Measurements from ENCODE around the gene RALGPS1. TPM values are rescaled to one million over a fixed set of nuclear protein-coding genes. Genes with fewer than 3 reads are reported as not detected.

The RALGPS1 gene
- total RNA-seq, 2 experiments from 2014 or later: 1.9 to 2.2 TPM

DNA sequence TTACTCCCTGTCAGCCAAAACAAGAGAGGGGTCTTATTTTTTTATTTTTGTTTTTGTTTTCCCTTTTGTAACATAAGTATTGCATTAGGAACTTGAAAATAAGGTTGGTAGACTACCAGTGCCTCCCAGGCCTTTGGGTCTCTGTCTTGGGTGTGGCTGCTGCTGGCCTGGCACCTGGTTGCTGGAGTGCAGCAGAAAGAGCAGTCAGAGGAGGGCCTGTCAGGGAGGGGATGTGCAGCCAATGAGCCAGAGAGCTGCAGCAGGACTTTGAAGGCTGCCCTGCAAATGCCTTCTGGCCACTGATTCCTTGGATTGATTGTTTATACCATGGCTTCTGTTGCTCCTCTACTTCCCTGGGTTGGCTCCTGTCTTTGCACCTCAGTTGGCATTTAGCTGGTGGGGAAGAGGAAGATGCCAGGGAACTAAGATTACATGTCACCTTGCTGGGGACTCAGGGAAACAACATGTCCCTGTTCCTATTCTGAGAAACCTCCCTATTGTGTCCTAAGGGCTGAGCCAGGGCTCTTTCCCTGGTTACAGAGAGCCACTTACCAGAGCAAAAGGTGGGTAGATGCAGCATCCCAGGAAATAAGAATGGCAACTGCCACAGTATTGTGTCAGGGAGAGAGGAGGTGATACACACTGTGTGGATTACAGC is 141.3 kb downstream of the RALGPS1 start:
- ATAC-seq (no peak), DNase-seq (no peak)
- H3K27me3 Mint-ChIP-seq: no peaks in the 10 kb centered on the region
- no peak overlapping the region for H3K4me3 Mint-ChIP-seq
- no peaks in the 10 kb centered on the region for H3K9me3 Mint-ChIP-seq
- POLR2A ChIA-PET: interaction anchor here (0.6 kb wide), 1 partner anchor 16 kb away, joined by 3 read pairs; no protein-coding TSS in a partner anchor
- H3K36me3 Mint-ChIP-seq (ENCODE audit: low read depth): peaks cover 3% of the 10 kb centered on the region
- CTCF ChIA-PET: no interaction called here
- peaks cover 2% of the 10 kb centered on the region for H3K4me1 Mint-ChIP-seq (ENCODE audit: low read depth)
- no peak overlapping the region for H3K27ac Mint-ChIP-seq
- TF ChIP-seq, protein P1, sequence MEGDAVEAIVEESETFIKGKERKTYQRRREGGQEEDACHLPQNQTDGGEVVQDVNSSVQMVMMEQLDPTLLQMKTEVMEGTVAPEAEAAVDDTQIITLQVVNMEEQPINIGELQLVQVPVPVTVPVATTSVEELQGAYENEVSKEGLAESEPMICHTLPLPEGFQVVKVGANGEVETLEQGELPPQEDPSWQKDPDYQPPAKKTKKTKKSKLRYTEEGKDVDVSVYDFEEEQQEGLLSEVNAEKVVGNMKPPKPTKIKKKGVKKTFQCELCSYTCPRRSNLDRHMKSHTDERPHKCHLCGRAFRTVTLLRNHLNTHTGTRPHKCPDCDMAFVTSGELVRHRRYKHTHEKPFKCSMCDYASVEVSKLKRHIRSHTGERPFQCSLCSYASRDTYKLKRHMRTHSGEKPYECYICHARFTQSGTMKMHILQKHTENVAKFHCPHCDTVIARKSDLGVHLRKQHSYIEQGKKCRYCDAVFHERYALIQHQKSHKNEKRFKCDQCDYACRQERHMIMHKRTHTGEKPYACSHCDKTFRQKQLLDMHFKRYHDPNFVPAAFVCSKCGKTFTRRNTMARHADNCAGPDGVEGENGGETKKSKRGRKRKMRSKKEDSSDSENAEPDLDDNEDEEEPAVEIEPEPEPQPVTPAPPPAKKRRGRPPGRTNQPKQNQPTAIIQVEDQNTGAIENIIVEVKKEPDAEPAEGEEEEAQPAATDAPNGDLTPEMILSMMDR (IDR thresholded peaks at IDR 0.05): no peak
- intact Hi-C loops (cut with micrococcal nuclease): no loop called here

- H3K4me3 Mint-ChIP-seq: no peak overlapping the region
- H3K27ac Mint-ChIP-seq: no peak overlapping the region
- no peak for ATAC-seq
- TF ChIP-seq, protein P1 (IDR thresholded peaks at IDR 0.05): no peak
- CTCF ChIA-PET: no interaction called here
- POLR2A ChIA-PET: no interaction called here
- intact Hi-C loops (cut with micrococcal nuclease): no loop called here
- H3K27me3 Mint-ChIP-seq: no peaks in the 10 kb centered on the region
- no peak for DNase-seq
- H3K9me3 Mint-ChIP-seq: no peaks in the 10 kb centered on the region
- H3K36me3 Mint-ChIP-seq (ENCODE audit: low read depth): peaks cover 3% of the 10 kb centered on the region
- peaks cover 2% of the 10 kb centered on the region for H3K4me1 Mint-ChIP-seq (ENCODE audit: low read depth)
Measured at GRCh38 chr9:127056446-127056845, 141.9 kb downstream of the RALGPS1 start.

DNA sequence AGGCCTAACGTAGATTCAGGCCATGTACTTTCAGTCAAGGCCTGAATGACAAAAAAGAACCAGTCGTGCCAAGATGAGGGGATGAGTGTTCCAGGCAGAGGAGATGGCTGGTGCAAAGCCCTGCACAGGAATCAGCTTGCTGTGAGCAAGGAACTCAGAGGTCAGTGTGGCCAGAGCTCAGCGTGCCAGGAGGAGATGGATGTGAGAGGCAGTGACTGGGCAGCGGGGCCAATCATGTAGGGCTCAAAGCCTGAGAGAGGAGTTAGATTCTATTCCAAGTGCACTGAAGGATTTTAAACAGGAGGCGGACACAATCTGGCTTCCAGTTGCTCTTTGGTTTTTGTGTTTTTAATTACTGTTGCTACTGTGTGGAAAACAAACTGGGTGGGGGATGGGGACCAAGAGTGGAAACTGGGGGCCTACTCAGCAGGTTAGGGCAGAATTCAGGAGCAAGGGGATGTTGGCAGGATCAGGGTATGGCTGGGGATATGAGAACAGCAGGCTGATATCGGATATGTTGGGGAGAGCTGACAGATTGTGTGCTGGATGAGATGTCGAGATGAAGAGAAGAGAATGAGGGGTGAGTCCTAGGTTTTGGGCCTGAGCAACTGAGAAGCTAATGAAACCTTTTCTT is 143.5 kb downstream of the RALGPS1 start:
- no peaks in the 10 kb centered on the region for H3K27me3 Mint-ChIP-seq
- no peak overlapping the region for H3K27ac Mint-ChIP-seq

DNA sequence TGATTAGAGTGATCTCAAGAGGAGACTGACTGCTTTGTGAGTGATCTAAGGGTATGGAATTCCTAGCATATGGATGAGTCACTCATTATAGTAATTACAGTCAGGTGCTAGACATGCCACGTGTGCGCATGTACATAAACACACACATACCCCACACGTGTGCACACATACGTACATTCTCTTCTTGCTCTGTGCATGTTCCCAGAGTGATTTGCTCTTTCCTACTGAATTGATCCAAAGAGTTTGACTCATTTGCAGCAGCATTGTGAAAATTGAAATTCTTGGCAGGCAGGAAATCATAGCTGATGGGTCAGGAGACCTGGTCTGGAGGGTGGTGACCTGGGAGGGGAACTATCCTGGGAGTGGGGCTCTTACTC is 144.1 kb downstream of the RALGPS1 start:
- DNase-seq (no peak), ATAC-seq (no peak)
- Mint-ChIP-seq H3K4me1 (ENCODE audit: low read depth) (peaks cover 2% of the 10 kb centered on the region), H3K27ac (no peak overlapping the region), H3K27me3 (no peaks in the 10 kb centered on the region), H3K36me3 (ENCODE audit: low read depth) (peaks cover 2% of the 10 kb centered on the region), H3K9me3 (no peaks in the 10 kb centered on the region), H3K4me3 (no peak overlapping the region)
- TF ChIP-seq, protein P1 (IDR thresholded peaks at IDR 0.05): no peak
- POLR2A ChIA-PET: interaction anchor here (1.3 kb wide), 1 partner anchor 10 kb away, joined by 3 read pairs; no protein-coding TSS in a partner anchor
- CTCF ChIA-PET: no interaction called here
- intact Hi-C loops (cut with micrococcal nuclease): no loop called here

More for the DNA sequence above, 143.5 kb downstream of the RALGPS1 start:
- H3K36me3 Mint-ChIP-seq (ENCODE audit: low read depth): peaks cover 3% of the 10 kb centered on the region
- no peaks in the 10 kb centered on the region for H3K9me3 Mint-ChIP-seq
- intact Hi-C loops (cut with micrococcal nuclease): no loop called here
- no peak overlapping the region for H3K4me3 Mint-ChIP-seq
- DNase-seq (no peak), ATAC-seq (no peak)
- H3K4me1 Mint-ChIP-seq (ENCODE audit: low read depth): peaks cover 2% of the 10 kb centered on the region
- CTCF ChIA-PET: no interaction called here
- POLR2A ChIA-PET: interaction anchor here (0.8 to 1.3 kb wide), 2 partner anchors 9 to 25 kb away, joined by 3 read pairs; no protein-coding TSS in a partner anchor
- TF ChIP-seq, protein P1 (IDR thresholded peaks at IDR 0.05): no peak

- ChIA-PET CTCF (no interaction called here), POLR2A (interaction anchor here (1.3 kb wide), 1 partner anchor 10 kb away, joined by 3 read pairs; no protein-coding TSS in a partner anchor)
- H3K4me1 Mint-ChIP-seq (ENCODE audit: low read depth): peaks cover 2% of the 10 kb centered on the region
- peak; percentile 49 for ATAC-seq
- H3K4me3 Mint-ChIP-seq: no peak overlapping the region
- peak; percentile 23 for DNase-seq
- H3K27me3 Mint-ChIP-seq: no peaks in the 10 kb centered on the region
- TF ChIP-seq, protein P1 (IDR thresholded peaks at IDR 0.05): no peak
- no peak overlapping the region for H3K27ac Mint-ChIP-seq
- H3K9me3 Mint-ChIP-seq: no peaks in the 10 kb centered on the region
- intact Hi-C loops (cut with micrococcal nuclease): no loop called here
- no peaks in the 10 kb centered on the region for H3K36me3 Mint-ChIP-seq (ENCODE audit: low read depth)
Measured at GRCh38 chr9:127059030-127059429, 144.4 kb downstream of the RALGPS1 start.
